Glutamatergic neuron (in vitro differentiated cells): ENCODE data around the gene ATG4C. TPM values are rescaled to one million over a fixed set of nuclear protein-coding genes. Genes with fewer than 3 reads are reported as not detected.

ENCODE experiments used
- DNase-seq: peaks from one replicate; pipeline ENCODE4 v3.0.0; 2022
- H3K27ac Mint-ChIP-seq: one replicate; pipeline ENCODE4 v1.8.0; 2020; ENCODE audit warnings: mild to moderate bottlenecking, mixed read lengths, inconsistent platforms; ENCODE audit not compliant: unreplicated experiment
- H3K27me3 Mint-ChIP-seq: one replicate; pipeline ENCODE4 v1.8.0; 2020; ENCODE audit warnings: mild to moderate bottlenecking, moderate library complexity, mixed read lengths, inconsistent platforms; ENCODE audit not compliant: unreplicated experiment
- H3K36me3 Mint-ChIP-seq: one replicate; pipeline ENCODE4 v1.8.0; 2020; ENCODE audit warnings: mild to moderate bottlenecking, mixed read lengths, inconsistent platforms; ENCODE audit not compliant: unreplicated experiment
- H3K4me1 Mint-ChIP-seq: one replicate; pipeline ENCODE4 v1.8.0; 2020; ENCODE audit warnings: mild to moderate bottlenecking, low read depth, mixed read lengths, inconsistent platforms; ENCODE audit not compliant: unreplicated experiment
- H3K4me3 Mint-ChIP-seq: one replicate; pipeline ENCODE4 v1.8.0; 2020; ENCODE audit warnings: mild to moderate bottlenecking, mixed read lengths, inconsistent platforms; ENCODE audit not compliant: unreplicated experiment
- H3K9me3 Mint-ChIP-seq: one replicate; pipeline ENCODE4 v1.8.0; 2020; ENCODE audit warnings: mild to moderate bottlenecking, moderate library complexity, mixed read lengths, inconsistent platforms; ENCODE audit not compliant: unreplicated experiment
- CTCF ChIP-seq: fragments of 200-600 bp; sonication (generic); IDR thresholded peaks from one replicate; pipeline ENCODE4 v1.5.0; 2021; ENCODE audit not compliant: partially characterized antibody, unreplicated experiment
- total RNA-seq: library from RNA; stranded (reverse); fragmentation: NEBNext Ultra II Directional; extraction: Animal tissue kit (Norgen Biotek cat#: 25700); gene quantifications from one replicate; pipeline ENCODE4 v1.2.1, GENCODE V29; 2021; ENCODE audit not compliant: unreplicated experiment

Gene ATG4C
- total RNA-seq, 1 donor from 2014 or later = 8.7 TPM

GRCh38 chr1:62841587-62842169, 57.7 kb downstream of the ATG4C start:
- Mint-ChIP-seq H3K9me3 (no peaks in the 10 kb centered on the region), H3K4me1 (no peaks in the 10 kb centered on the region), H3K27ac (no peak overlapping the region), H3K27me3 (no peaks in the 10 kb centered on the region), H3K36me3 (no peaks in the 10 kb centered on the region), H3K4me3 (no peak overlapping the region)
- DNase-seq = no peak
- peak; percentile 90 for TF ChIP-seq CTCF

GRCh38 chr1:62844030-62844429, 60.1 kb downstream of the ATG4C start:
- DNase-seq = no peak
- TF ChIP-seq CTCF = no peak
- Mint-ChIP-seq H3K27me3 (peaks cover under 1% of the 10 kb centered on the region), H3K36me3 (no peaks in the 10 kb centered on the region), H3K4me3 (no peak overlapping the region), H3K9me3 (no peaks in the 10 kb centered on the region), H3K4me1 (no peaks in the 10 kb centered on the region), H3K27ac (no peak overlapping the region)

GRCh38 chr1:62849031-62849430, 65.1 kb downstream of the ATG4C start:
- Mint-ChIP-seq H3K27ac (no peak overlapping the region), H3K4me1 (no peaks in the 10 kb centered on the region), H3K4me3 (no peak overlapping the region), H3K36me3 (no peaks in the 10 kb centered on the region), H3K9me3 (peaks cover 2% of the 10 kb centered on the region), H3K27me3 (peaks cover 2% of the 10 kb centered on the region)
- DNase-seq = no peak
- no peak for TF ChIP-seq CTCF

GRCh38 chr1:62852253-62852652, 68.3 kb downstream of the ATG4C start:
- H3K9me3 Mint-ChIP-seq = peaks cover 2% of the 10 kb centered on the region
- no peak for TF ChIP-seq CTCF
- no peak for DNase-seq
- H3K4me1 Mint-ChIP-seq = no peaks in the 10 kb centered on the region
- H3K4me3 Mint-ChIP-seq = no peak overlapping the region
- peaks cover 2% of the 10 kb centered on the region for H3K27me3 Mint-ChIP-seq
- no peak overlapping the region for H3K27ac Mint-ChIP-seq
- H3K36me3 Mint-ChIP-seq = no peaks in the 10 kb centered on the region

- H3K27ac Mint-ChIP-seq = no peak overlapping the region
- TF ChIP-seq CTCF = no peak
- H3K9me3 Mint-ChIP-seq = no peaks in the 10 kb centered on the region
- H3K4me1 Mint-ChIP-seq = no peaks in the 10 kb centered on the region
- DNase-seq = no peak
- H3K36me3 Mint-ChIP-seq = no peaks in the 10 kb centered on the region
- no peak overlapping the region for H3K4me3 Mint-ChIP-seq
- H3K27me3 Mint-ChIP-seq = no peaks in the 10 kb centered on the region
Measured at GRCh38 chr1:62856960-62857359, 73.0 kb downstream of the ATG4C start.
